ENCODE measurements around the gene LAMB3.

Gene LAMB3

GRCh38 chr1:209661071-209661470, 8.8 kb upstream of the LAMB3 start:
- no peak for DNase-seq (ENCODE audit: low spot score)

GRCh38 chr1:209659909-209660308, 7.7 kb upstream of the LAMB3 start:
- DNase-seq (ENCODE audit: low spot score), result no peak

- no peak for DNase-seq (ENCODE audit: low spot score)
Observed at GRCh38 chr1:209657918-209658317, 5.7 kb upstream of the LAMB3 start.

- DNase-seq (ENCODE audit: low spot score), result no peak
Observed at GRCh38 chr1:209657140-209657879, 5.1 kb upstream of the LAMB3 start.

GRCh38 chr1:209655411-209656231, 3.4 kb upstream of the LAMB3 start:
- DNase-seq (ENCODE audit: low spot score), result no peak

GRCh38 chr1:209653915-209654351, 1.7 kb upstream of the LAMB3 start:
- no peak for DNase-seq (ENCODE audit: low spot score)

GRCh38 chr1:209652873-209653401, 712 bp upstream of the LAMB3 start:
- peak; percentile 35 for DNase-seq (ENCODE audit: low spot score)

GRCh38 chr1:209651138-209651587, 1.1 kb downstream of the LAMB3 start:
- peak; percentile 66 for DNase-seq (ENCODE audit: low spot score)

- DNase-seq (ENCODE audit: low spot score), result no peak
Observed at GRCh38 chr1:209650454-209650853, 1.8 kb downstream of the LAMB3 start.

- peak; percentile 15 for DNase-seq (ENCODE audit: low spot score)
Observed at GRCh38 chr1:209648931-209649776, 3.1 kb downstream of the LAMB3 start.

GRCh38 chr1:209648346-209648745, 3.9 kb downstream of the LAMB3 start:
- DNase-seq (ENCODE audit: low spot score), result no peak

GRCh38 chr1:209647156-209647555, 5.1 kb downstream of the LAMB3 start:
- no peak for DNase-seq (ENCODE audit: low spot score)

GRCh38 chr1:209646558-209646957, 5.7 kb downstream of the LAMB3 start:
- no peak for DNase-seq (ENCODE audit: low spot score)

GRCh38 chr1:209645574-209646452, 6.4 kb downstream of the LAMB3 start:
- DNase-seq (ENCODE audit: low spot score), result no peak

GRCh38 chr1:209643285-209644020, 8.8 kb downstream of the LAMB3 start:
- no peak for DNase-seq (ENCODE audit: low spot score)

GRCh38 chr1:209642816-209643215, 9.4 kb downstream of the LAMB3 start:
- DNase-seq (ENCODE audit: low spot score), result no peak

- DNase-seq (ENCODE audit: low spot score), result no peak
Observed at GRCh38 chr1:209641832-209642172, 10.4 kb downstream of the LAMB3 start.

- no peak for DNase-seq (ENCODE audit: low spot score)
Observed at GRCh38 chr1:209635850-209636249, 16.4 kb downstream of the LAMB3 start.

GRCh38 chr1:209634005-209634737, 18.1 kb downstream of the LAMB3 start:
- DNase-seq (ENCODE audit: low spot score), result no peak
